Keratinocyte (primary cell): ENCODE data around the gene B9D1. TPM values are rescaled to one million over a fixed set of nuclear protein-coding genes. Genes with fewer than 3 reads are reported as not detected.
A peak's percentile ranks its signal among the peaks of the same experiment; 100 is the strongest.

Experiments used
- DNase-seq: peaks from one replicate; pipeline ENCODE4 v3.0.0-alpha.2; 2011; ENCODE audit warnings: low read depth, missing footprints, low spot score
- FAIRE-seq: peaks from 2 replicates; lab custom pipeline; 2011; peaks lifted over from hg19 to GRCh38; lab: Jason Lieb, UNC
- H2AFZ ChIP-seq: 2 replicates; pipeline ENCODE4 v1.6.0; 2012; ENCODE audit warnings: low read length, control low read depth, inconsistent platforms; ENCODE audit not compliant: control insufficient read depth
- H3K27ac ChIP-seq: 2 replicates; pipeline ENCODE4 v1.5.1; 2011; ENCODE audit warnings: low read length; ENCODE audit not compliant: control insufficient read depth, insufficient read depth
- H3K27me3 ChIP-seq: 3 replicates; pipeline ENCODE4 v1.6.0; 2011; ENCODE audit warnings: low read length; ENCODE audit not compliant: control insufficient read depth, insufficient read depth; ENCODE audit errors: extremely low read depth
- H3K36me3 ChIP-seq, 2 experiments: 2 replicates in 1 of 2; 3 replicates in 1 of 2; pipeline ENCODE4 v1.5.1; 2011; ENCODE audit warnings: low read length in 2 of 2, mild to moderate bottlenecking in 1 of 2; ENCODE audit not compliant: control insufficient read depth in 2 of 2, insufficient read depth in 2 of 2; ENCODE audit errors: extremely low read depth in 1 of 2
- H3K4me1 ChIP-seq: 3 replicates; pipeline ENCODE4 v1.5.1; 2011; ENCODE audit warnings: low read length; ENCODE audit not compliant: control insufficient read depth, insufficient read depth; ENCODE audit errors: extremely low read depth
- H3K4me2 ChIP-seq: 3 replicates; pipeline ENCODE4 v1.6.0; 2011; ENCODE audit warnings: low read depth, low read length; ENCODE audit not compliant: control insufficient read depth, insufficient read depth; ENCODE audit errors: extremely low read depth
- H3K4me3 ChIP-seq, 3 experiments: fragments of 200-600 bp in 1 of 3; sonication (generic) in 1 of 3; 2 replicates in 2 of 3; 3 replicates in 1 of 3; pipeline ENCODE4 v1.5.1; 2011 to 2016; ENCODE audit warnings: low read length in 3 of 3, mild to moderate bottlenecking in 3 of 3, control low read depth in 2 of 3, inconsistent platforms in 1 of 3, low read depth in 1 of 3, mixed read lengths in 1 of 3, mixed run types in 1 of 3, moderate library complexity in 1 of 3; ENCODE audit not compliant: control insufficient read depth in 2 of 3, insufficient read depth in 2 of 3; ENCODE audit errors: extremely low read depth in 1 of 3
- H3K79me2 ChIP-seq: 2 replicates; pipeline ENCODE4 v1.6.0; 2012; ENCODE audit warnings: low read length; ENCODE audit not compliant: control insufficient read depth, insufficient read depth
- H3K9ac ChIP-seq: 3 replicates; pipeline ENCODE4 v1.6.0; 2011; ENCODE audit warnings: low read length; ENCODE audit not compliant: control insufficient read depth, insufficient read depth; ENCODE audit errors: extremely low read depth
- H3K9me1 ChIP-seq: 3 replicates; pipeline ENCODE4 v1.6.0; 2011; ENCODE audit warnings: low read length; ENCODE audit not compliant: control insufficient read depth, insufficient read depth; ENCODE audit errors: extremely low read depth
- H3K9me3 ChIP-seq: 2 replicates; pipeline ENCODE4 v1.5.1; 2012; ENCODE audit warnings: low read depth, low read length; ENCODE audit not compliant: control insufficient read depth
- H4K20me1 ChIP-seq: 3 replicates; pipeline ENCODE4 v1.6.0; 2011; ENCODE audit warnings: low read length; ENCODE audit not compliant: control insufficient read depth, insufficient read depth; ENCODE audit errors: extremely low read depth
- CTCF ChIP-seq, 3 experiments: IDR thresholded peaks in 1 of 3; conservative IDR thresholded peaks in 1 of 3; optimal IDR thresholded peaks in 1 of 3; 2 replicates in 2 of 3; 3 replicates in 1 of 3; pipeline versions ENCODE3 to v1.5.1; 2011; ENCODE audit warnings: low read length in 3 of 3, mild to moderate bottlenecking in 3 of 3, moderate library complexity in 2 of 3, control low read depth in 1 of 3, inconsistent platforms in 1 of 3; ENCODE audit not compliant: insufficient read depth in 2 of 3; ENCODE audit errors: extremely low read depth in 1 of 3
- EZH2 ChIP-seq: IDR thresholded peaks from one replicate; pipeline ENCODE4 v1.6.1; 2012; ENCODE audit warnings: inconsistent platforms, mild to moderate bottlenecking, low read length, moderate library complexity
- dilution Hi-C: fragments of 300-500 bp; cut with MboI; formaldehyde crosslinking; loops from one replicate; pipeline ENCODE4 v1.7.0; 2020; ENCODE audit warnings: low sequenced_read_pairs; ENCODE audit not compliant: extremely low pct_ligation_motif_present
- polyA plus RNA-seq, 5 experiments: library from polyadenylated mRNA; depleted of rRNA in 3 of 5; stranded (reverse) in 3 of 5; stranded (forward) in 1 of 5; unstranded in 1 of 5; fragments of >200 nt; gene quantifications; 1 replicate in 1 of 5; 2 replicates in 3 of 5; 3 replicates in 1 of 5; pipeline versions ENCODE4 v1.2.1 to v1.2.3, GENCODE V29; 2011 to 2012; ENCODE audit warnings: missing spikeins in 2 of 5, low read depth in 1 of 5, low replicate concordance in 1 of 5

Gene B9D1
- polyA plus RNA-seq, 1 donor (not counting 4 experiments of a cell fraction or from before 2014, with no cell fraction given) = 30.3 TPM

DNA sequence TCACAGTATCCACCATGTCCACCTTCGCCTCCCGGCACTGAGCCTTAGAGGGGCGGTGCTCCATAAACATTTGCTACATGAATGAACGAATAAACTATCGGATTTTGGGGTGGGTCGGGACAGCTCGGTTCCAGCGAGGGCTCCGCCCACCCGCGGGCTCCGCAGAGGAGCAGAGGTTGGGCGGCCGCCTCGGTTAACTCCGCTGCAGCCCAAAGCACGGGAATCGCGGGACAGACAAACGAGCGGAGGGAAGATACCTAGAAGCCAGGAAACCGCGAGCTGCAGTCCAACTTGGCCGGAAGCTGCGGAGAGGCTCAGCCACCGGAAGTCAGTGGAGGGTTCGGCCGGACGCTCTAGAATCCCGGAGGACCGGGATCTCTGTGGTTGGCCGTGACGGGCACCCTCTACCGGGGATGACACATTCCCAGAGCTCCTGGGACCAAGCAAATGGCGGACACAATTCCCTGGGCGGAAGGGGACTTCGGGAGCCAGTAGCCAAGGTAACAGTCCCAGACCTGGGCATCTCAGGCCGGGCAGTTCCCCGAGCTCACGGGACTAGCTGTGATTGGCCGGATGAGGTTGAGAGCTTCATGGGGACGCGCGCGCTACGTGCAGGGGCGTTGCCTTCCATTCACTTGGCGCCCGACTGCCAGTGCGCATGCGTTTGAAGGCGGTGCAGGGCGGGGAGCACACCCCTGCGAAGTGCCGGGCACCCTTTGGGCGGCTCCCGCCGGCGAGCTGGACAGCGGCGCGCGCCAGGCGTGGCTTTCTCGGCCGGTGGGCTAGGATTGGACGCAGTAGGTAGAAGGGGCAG, 15.3 kb upstream of the B9D1 start:
- H3K4me3 ChIP-seq = peak overlapping the region; percentile 88 to 90 (median 89)
- peak overlapping the region; percentile 94 for H3K9ac ChIP-seq
- H4K20me1 ChIP-seq = no peaks in the 10 kb centered on the region
- dilution Hi-C loops = no loop called here
- TF ChIP-seq EZH2 (no peak), CTCF (optimal IDR thresholded peaks at IDR 0.05 in 1 of 3, IDR thresholded peaks at IDR 0.05 in 1 of 3, conservative IDR thresholded peaks at IDR 0.05 in 1 of 3; ENCODE audit: extremely low read depth in 1 of 3, insufficient read depth in 2 of 3, low read length in 3 of 3) (no peak)
- FAIRE-seq (peak; percentile 85), DNase-seq (peak; percentile 93)
- peaks cover 3% of the 10 kb centered on the region for H3K9me1 ChIP-seq
- H2AFZ ChIP-seq = peak overlapping the region; percentile 93
- H3K4me1 ChIP-seq = peaks cover 11% of the 10 kb centered on the region
- H3K27me3 ChIP-seq = no peaks in the 10 kb centered on the region
- H3K4me2 ChIP-seq = peak overlapping the region; percentile 88
- no peaks in the 10 kb centered on the region for H3K9me3 ChIP-seq
- H3K36me3 ChIP-seq = peaks cover 22 to 30% of the 10 kb centered on the region in 2 experiments
- H3K79me2 ChIP-seq = peaks cover 21% of the 10 kb centered on the region
- peak overlapping the region; percentile 94 for H3K27ac ChIP-seq

GRCh38 chr17:19376811-19377210, 14.3 kb upstream of the B9D1 start:
- Histone ChIP-seq H3K4me1 (peaks cover 11% of the 10 kb centered on the region), H3K27me3 (no peaks in the 10 kb centered on the region), H3K9me3 (no peaks in the 10 kb centered on the region), H4K20me1 (no peaks in the 10 kb centered on the region), H3K36me3 (peaks cover 17 to 23% of the 10 kb centered on the region in 2 experiments), H3K4me2 (peak overlapping the region; percentile 87), H2AFZ (peak overlapping the region; percentile 93), H3K27ac (peak overlapping the region; percentile 94), H3K9me1 (peaks cover 3% of the 10 kb centered on the region), H3K9ac (peak overlapping the region; percentile 94), H3K4me3 (peak overlapping the region; percentile 88 to 90 (median 89)), H3K79me2 (peaks cover 21% of the 10 kb centered on the region)
- dilution Hi-C loops = no loop called here
- TF ChIP-seq EZH2 = no peak
- no peak for TF ChIP-seq CTCF (optimal IDR thresholded peaks at IDR 0.05 in 1 of 3, IDR thresholded peaks at IDR 0.05 in 1 of 3, conservative IDR thresholded peaks at IDR 0.05 in 1 of 3; ENCODE audit: extremely low read depth in 1 of 3, insufficient read depth in 2 of 3, low read length in 3 of 3)
- FAIRE-seq = peak; percentile 39
- DNase-seq = no peak
